Hypothalamus (tissue), 51 donors: ENCODE measurements around the gene TCHH.
"Not testable (repeated sequence)": the region's sequence is repeated elsewhere in the genome, so short reads cannot be mapped to it uniquely, and the experiment has no call there.

Source experiments
- DNase-seq, 51 donors: peaks; one replicate each; lab custom pipeline; 2025; lab: John Stamatoyannopoulos, UW

The TCHH gene

DNA sequence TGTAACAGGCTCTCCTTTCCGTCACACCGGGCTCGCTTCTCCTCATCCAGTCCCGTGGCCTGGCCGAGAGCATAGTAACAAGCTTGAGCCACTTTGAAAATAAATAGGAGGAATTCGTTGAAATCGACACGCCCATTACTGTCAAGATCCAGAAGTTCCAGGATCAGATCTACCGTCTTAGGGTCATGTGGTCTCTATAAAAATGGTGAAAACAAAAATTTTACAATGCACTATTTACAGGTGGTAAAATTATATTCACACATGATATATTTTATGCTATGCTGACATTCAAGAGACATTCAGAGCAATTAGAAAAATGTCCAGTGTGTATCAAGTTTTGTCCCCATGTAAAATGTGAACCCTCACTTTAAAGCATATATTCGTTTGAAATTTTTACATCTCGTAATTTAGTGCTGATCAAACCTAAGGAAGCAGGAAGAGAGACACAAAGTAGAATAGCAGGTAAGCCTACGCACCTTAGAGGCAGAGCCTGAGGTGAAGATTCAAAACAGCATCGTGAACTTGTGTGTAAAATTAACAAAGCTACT lies 2.3 kb downstream of the TCHH start:
- no peak for DNase-seq

DNA sequence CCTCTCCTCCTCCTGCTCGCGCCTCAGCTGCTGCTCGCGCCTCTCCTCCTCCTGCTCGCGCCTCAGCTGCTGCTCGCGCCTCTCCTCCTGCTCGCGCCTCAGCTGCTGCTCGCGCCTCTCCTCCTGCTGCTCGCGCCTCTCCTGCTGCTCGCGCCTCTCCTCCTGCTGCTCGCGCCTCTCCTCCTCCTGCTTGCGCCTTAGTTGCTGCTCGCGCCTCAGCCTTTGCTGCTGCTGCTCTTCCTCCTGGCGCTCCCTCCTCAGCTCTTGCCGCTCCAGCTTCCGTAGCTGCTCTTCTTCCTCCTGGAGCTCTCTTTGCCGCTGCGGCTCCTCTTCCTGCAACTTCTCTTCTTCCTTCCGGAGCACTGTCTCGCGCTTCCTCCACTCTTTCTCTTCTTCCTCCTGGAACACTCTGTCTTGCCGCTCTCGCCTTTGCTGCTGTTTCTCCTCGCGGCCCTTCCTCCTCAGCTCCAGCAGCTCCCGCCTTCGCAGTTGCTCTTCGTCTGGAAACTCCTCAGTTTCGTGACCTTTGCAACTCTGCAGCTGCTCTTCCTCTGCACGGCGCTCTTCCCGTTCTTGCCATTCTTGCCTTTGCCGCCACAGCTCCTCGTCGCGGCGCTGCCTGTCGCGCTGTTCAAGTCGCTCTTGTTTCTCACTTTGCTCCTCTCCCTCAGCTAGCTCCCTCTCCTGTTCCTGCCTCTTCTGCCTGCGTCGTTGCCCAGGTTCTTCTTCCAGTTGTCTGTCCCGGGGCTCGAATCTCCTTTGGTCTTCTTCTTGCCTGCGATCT lies 3.0 kb downstream of the TCHH start:
- peak in 2 of 51 donors; percentile 4 to 7 for DNase-seq

DNA sequence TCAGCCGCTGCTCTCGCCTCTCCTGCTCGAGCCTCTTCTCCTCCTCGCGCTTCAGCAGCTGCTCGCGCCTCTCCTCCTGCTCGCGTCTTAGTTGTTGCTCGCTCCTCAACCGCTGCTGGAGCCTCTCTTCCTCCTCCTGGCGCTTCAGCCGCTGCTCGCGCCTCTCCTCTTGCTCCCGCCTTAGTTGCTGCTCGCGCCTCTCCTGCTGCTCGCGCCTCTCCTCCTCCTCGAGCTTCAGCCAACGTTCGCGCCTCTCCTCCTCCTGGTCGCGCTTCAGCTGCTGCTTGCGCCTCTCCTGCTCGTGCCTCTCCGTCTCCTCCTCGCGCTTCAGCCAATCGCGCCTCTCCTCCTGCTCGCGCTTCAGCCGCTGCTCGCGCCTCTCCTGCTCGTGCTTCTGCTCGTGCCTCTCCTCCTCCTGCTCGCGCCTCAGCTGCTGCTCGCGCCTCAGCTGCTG lies 3.7 kb downstream of the TCHH start:
- DNase-seq: peak in 7 of 51 donors; percentile 7 to 37 (median 26)

DNA sequence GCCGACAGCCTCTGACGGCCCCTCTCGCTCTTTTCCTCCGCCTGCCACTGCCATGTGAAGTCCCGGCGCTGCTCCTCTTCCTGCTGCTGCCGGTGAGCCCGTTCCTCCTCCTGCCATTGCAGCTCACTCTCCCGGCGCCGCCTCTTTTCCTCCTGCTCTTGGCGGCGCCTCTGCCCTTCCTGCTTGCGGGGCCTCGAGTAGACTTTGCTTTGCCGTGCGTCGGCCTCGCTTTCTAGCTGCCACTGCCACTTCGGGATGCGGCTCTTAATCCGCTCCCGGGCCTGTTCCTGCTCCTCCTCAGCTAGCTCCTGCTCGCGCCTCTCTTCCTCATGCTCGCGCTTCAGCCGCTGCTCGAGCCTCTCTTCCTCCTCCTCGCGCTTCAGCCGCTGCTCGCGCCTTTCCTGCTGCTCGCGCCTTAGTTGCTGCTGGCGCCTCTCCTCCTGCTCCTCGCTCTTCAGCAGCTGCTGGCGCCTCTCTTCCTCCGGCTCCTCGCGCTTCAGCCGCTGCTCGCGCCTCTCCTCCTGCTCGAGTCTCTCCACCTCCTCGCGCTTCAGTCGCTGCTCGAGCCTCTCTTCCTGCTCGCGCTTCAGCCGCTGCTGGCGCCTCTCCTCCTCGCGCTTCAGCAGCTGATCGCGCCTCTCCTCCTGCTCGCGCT lies 4.3 kb downstream of the TCHH start:
- peak in 1 of 51 donors; percentile 23 for DNase-seq

DNA sequence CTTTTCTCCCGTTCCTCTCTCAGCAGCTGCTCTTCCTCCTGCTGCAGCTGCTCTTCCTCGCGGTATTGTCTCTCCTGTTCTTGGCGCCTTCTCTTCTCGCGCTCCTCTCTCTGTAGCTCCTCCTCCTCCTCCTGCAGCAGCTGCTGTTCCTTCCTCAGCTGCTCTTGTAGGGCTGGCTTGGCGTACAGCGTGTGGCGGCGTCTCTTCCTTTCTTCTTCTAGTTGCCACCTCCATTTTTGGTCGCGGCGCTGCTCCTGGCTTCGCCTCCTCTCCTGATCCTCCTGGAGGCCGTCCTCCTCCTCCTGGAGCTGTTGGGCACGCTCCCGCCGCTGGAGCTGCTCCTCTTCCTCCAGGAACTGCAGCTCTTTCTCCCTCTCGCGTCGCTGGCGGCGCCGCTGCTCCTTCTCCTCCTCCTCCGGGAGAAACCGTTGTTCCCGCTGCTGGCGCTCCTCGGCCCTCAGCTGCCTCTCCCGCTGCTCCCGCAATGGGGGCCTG lies 4.8 kb downstream of the TCHH start:
- peak in 2 of 51 donors; percentile 20 to 46 for DNase-seq

DNA sequence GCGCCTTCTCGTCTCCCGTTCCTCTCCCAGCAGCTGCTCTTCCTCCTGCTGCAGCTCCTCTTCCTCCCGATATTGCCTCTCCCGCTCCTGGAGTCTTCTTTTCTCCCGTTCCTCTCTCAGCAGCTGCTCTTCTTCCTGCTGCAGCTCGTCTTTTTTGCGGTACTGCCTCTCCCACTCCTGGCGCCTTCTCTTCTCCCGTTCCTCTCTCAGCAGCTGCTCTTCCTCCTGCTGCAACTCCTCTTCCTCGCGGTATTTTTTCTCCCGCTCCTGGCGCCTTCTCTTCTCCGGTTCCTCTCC lies 5.3 kb downstream of the TCHH start:
- DNase-seq: no peak

DNA sequence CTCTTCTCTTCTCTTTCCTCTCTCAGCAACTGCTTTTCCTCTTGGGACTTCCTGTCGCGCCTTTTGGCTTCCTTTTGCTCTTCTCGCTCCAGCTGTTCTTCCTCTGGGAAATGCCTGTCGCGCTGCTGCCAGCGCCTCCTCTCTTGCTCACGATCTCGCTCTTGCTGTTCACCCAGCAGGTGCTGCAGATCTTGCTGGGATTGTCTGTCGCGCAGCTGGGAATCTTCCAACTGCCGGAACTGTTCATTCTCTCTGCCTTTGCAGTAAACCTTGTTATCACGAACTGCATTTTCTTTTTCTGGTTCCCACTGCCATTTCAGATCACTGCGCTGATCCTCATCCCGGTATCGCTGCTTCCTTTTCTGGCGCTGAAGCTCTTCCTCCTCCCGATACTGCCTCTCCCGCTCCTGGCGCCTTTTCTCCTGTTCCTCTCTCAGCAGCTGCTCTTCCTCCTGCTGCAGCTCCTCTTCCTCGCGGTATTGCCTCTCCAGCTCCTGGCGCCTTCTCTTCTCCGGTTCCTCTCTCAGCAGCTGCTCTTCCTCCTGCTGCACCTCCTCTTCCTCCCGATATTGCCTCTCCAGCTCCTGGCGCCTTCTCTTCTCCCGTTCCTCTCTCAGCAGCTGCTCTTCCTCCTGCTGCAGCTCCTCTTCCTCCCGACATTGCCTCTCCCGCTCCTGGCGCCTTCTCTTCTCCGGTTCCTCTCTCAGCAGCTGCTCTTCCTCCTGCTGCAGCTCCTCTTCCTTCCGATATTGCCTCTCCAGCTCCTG lies 5.8 kb downstream of the TCHH start:
- no peak for DNase-seq

GRCh38 chr1:152108882-152109222 lies 6.4 kb downstream of the TCHH start:
- no peak for DNase-seq

GRCh38 chr1:152107984-152108881 lies 7.0 kb downstream of the TCHH start:
- DNase-seq: no peak

DNA sequence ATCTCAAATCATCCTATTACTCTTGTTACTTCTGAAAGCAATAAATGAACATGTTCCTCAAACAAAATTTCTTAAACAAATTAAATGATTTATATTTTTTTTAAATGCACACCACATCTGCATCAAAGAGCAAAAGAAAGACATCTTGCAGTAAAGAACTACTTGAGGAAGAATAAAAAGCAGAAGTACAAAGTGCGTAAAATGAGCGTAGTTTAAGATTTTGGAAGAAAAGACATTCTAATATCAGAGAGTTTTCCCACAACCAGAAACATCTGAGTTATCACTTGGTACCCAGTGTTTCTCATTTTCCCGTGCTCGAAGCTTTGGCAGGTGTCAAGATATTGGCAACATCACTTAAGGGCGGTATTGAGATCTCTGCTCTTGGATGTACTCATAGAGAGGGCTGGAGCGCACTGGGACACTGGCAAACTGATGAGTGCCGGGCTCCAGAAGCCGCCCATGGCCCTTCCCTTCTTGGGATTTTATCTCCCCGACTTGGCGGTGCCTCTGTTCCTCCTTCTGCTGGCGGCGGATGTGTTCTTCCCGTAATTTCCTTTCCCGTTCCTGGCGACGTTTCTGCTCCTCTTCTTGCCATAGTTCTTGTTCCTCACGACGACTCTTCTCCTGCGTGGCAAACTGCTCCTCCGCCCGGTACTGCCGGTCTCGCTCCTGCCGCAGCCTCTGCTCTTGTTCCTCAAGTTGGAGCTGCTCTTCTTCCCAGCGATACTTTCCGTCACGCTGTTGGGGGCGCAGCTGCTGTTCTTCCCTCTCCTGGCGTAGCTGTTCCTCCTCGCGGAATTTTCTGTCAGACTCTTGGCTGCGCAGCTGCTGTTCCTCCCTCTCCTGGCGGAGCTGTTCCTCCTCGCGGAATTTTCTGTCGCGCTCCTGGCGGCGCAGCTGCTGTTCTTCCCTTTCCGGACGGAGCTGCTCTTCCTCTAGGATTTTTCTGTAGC lies 7.9 kb downstream of the TCHH start:
- DNase-seq: no peak

DNA sequence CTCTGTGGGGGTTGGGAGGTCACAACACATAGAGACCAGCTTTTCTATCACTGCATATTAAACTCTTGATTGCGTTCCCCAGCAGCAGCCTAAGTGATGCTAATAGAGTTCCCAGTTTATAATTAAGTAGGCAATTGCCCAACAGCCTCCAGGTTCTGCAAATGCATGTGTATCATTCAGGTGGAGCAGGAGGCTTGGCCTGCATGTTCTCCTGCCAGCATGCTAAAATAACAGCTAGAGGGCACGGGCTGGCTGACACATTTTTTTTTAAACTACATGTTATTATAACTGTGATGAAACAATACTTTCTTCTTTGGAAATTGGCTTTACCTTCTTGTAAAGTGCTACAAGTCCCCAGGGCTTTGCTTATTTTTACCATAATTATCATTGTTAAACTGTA lies 10.4 kb downstream of the TCHH start:
- no peak for DNase-seq

- DNase-seq: no peak
Measured at GRCh38 chr1:152096931-152097330, 18.3 kb downstream of the TCHH start.

- DNase-seq: no peak
Measured at GRCh38 chr1:152089014-152089674, 26.1 kb downstream of the TCHH start, which contains the start of gene TCHHL1. TSS of gene TCHHL1 (minus strand) at chr1:152089064. CDS start at chr1:152088143, 921 bp downstream.

GRCh38 chr1:152086760-152087159 lies 28.5 kb downstream of the TCHH start:
- DNase-seq: no peak

DNA sequence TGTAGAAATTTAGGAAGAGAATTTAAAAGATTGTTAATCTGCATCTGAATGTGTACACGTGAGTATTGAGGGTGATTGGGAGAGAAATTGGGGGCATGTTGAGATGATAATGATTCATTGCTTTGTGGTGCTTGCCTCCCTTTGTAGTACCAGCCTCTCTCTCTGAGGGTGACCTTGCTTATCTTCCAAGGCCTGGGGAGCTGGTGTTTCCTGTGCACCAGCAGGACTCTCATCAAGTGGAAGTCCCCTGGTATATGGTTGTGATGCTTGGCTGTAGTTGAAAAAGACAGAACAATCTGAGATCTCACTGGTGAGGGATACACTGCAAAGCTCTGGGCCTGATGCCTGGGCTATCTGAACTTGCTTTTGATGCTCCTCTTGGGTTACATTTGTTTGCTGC lies 30.4 kb downstream of the TCHH start:
- no peak for DNase-seq

DNA sequence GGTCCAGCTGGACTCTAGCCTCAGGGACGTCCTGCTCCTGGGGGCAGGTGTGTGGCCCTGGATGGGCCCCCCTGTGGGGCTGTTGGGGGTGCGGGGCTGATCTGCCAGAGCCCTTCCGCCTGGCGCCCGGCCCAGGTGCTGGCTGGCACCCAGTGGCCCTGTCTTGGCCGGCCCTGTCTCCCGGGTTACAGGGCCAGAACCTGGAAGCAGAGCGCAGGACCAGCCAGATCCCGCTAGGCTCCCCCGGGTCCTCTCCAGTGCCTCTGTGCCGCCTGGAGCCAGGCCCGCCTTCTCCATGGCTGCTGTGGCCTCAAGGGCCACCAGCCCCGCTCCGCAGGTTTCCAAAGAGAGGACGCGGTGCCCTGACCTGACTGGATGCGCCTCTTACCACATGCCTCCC lies 34.2 kb downstream of the TCHH start:
- not testable (repeated sequence) for DNase-seq

DNA sequence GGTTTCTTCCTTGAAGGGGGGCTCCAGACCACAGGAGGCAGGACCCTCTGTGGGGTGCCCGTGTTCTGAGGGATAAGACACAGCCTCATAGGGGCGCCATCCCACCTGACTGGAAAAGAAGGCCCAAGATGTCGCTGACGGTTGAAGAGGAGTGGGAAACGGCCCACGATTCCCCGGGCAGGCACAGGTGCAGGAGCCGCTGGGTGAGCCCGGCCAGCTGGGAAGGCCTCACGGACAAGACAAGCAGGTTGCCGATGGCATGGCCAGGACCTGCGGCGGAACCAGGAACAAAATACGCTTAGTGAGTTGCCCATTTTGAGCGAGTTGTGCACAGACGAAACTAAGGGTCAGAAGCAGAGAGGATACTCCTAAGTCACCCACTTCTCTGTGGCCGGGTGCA lies 34.8 kb downstream of the TCHH start:
- not testable (repeated sequence) for DNase-seq

- no peak for DNase-seq
Measured at GRCh38 chr1:152078831-152079441, 36.3 kb downstream of the TCHH start.
